IMR-90 (cell line): ENCODE results near the gene FAM24B. TPM values are rescaled to one million over a fixed set of nuclear protein-coding genes. Genes with fewer than 3 reads are reported as not detected.

ENCODE experiments used
- ATAC-seq: fragments of 200-7000 bp; cut with Tn5 transposase; 2 replicates; pipeline ENCODE4 v1.9.1; 2020; ENCODE audit warnings: low read depth, mild to moderate bottlenecking, moderate library complexity
- BruUV-seq: library from RNA; stranded (reverse); fragments of 400-500 nt; replicated peaks from 2 replicates; lab custom pipeline; 2021; lab: Mats Ljungman, UMichigan
- CTCF ChIA-PET: fragments of 300-600 bp; formaldehyde crosslinking; extraction: SDS; loops from one replicate; lab custom pipeline; 2021; ENCODE audit warnings: antibody characterized with exemption; lab: Yijun Ruan, JAX
- POLR2A ChIA-PET: fragments of 300-600 bp; sonication (Branson Sonifier 250); formaldehyde crosslinking; loops from one replicate; lab custom pipeline; 2022; ENCODE audit warnings: antibody characterized with exemption; ENCODE audit not compliant: unreplicated experiment; lab: Charles Lee
- DNase-seq: peaks from one replicate; pipeline ENCODE4 v3.0.0; 2013
- H2AFZ ChIP-seq: replicated peaks from 2 replicates; pipeline ENCODE3; 2013; ENCODE audit warnings: low read length, mild to moderate bottlenecking; ENCODE audit not compliant: poor library complexity
- H2AK5ac ChIP-seq: 2 replicates; pipeline ENCODE4 v1.6.1; 2013; ENCODE audit warnings: low read depth, low read length, inconsistent platforms
- H2AK9ac ChIP-seq: replicated peaks from 2 replicates; pipeline ENCODE3; 2013; ENCODE audit warnings: mild to moderate bottlenecking, low read depth, low read length, moderate library complexity; ENCODE audit not compliant: poor library complexity
- H2BK120ac ChIP-seq: 2 replicates; pipeline ENCODE4 v1.6.1; 2013; ENCODE audit warnings: low read depth, low read length, inconsistent platforms
- H2BK15ac ChIP-seq: 3 replicates; pipeline ENCODE4 v1.6.1; 2013; ENCODE audit warnings: low read depth, low read length, inconsistent platforms
- H2BK20ac ChIP-seq: 2 replicates; pipeline ENCODE4 v1.6.1; 2013; ENCODE audit warnings: low read depth, mild to moderate bottlenecking, inconsistent platforms, low read length, moderate library complexity
- H2BK5ac ChIP-seq: 2 replicates; pipeline ENCODE4 v1.6.1; 2013; ENCODE audit warnings: mild to moderate bottlenecking, low read depth, low read length, inconsistent platforms; ENCODE audit not compliant: poor library complexity, severe bottlenecking
- H3K14ac ChIP-seq: replicated peaks from 2 replicates; pipeline ENCODE4 v1.6.1; 2013; ENCODE audit warnings: low read depth, low read length, inconsistent platforms
- H3K18ac ChIP-seq: 2 replicates; pipeline ENCODE4 v1.6.1; 2013; ENCODE audit warnings: low read depth, low read length, control low read depth
- H3K23ac ChIP-seq: 2 replicates; pipeline ENCODE4 v1.6.1; 2013; ENCODE audit warnings: low read depth, low read length, inconsistent platforms
- H3K27ac ChIP-seq: 2 replicates; pipeline ENCODE4 v1.5.1; 2013; ENCODE audit warnings: mild to moderate bottlenecking, control low read depth, low read length; ENCODE audit not compliant: insufficient read depth
- H3K27me3 ChIP-seq: 2 replicates; pipeline ENCODE4 v1.6.1; 2013; ENCODE audit warnings: low read length; ENCODE audit not compliant: control insufficient read depth, insufficient read depth
- H3K36me3 ChIP-seq: 2 replicates; pipeline ENCODE4 v1.6.1; 2013; ENCODE audit warnings: low read length, mixed read lengths; ENCODE audit not compliant: control insufficient read depth, insufficient read depth
- H3K4ac ChIP-seq: 2 replicates; pipeline ENCODE4 v1.6.1; 2013; ENCODE audit warnings: low read depth, low read length, inconsistent platforms
- H3K4me1 ChIP-seq: 2 replicates; pipeline ENCODE4 v1.6.1; 2013; ENCODE audit warnings: low read length, mixed read lengths; ENCODE audit not compliant: control insufficient read depth, insufficient read depth
- H3K4me2 ChIP-seq: 2 replicates; pipeline ENCODE4 v1.6.1; 2013; ENCODE audit warnings: low read depth, mild to moderate bottlenecking, control low read depth, low read length, moderate library complexity
- H3K4me3 ChIP-seq: 2 replicates; pipeline ENCODE4 v1.5.1; 2013; ENCODE audit warnings: low read depth, mild to moderate bottlenecking, control low read depth, low read length, moderate library complexity; ENCODE audit not compliant: insufficient read depth
- H3K56ac ChIP-seq: 2 replicates; pipeline ENCODE4 v1.6.1; 2013; ENCODE audit warnings: low read length, inconsistent platforms; ENCODE audit not compliant: insufficient read depth; ENCODE audit errors: extremely low read depth
- H3K79me1 ChIP-seq, 2 experiments: 2 replicates each; pipeline ENCODE4 v1.6.1; 2013; ENCODE audit warnings: low read length in 2 of 2, inconsistent platforms in 1 of 2, low read depth in 1 of 2
- H3K9ac ChIP-seq: 2 replicates; pipeline ENCODE4 v1.6.1; 2013; ENCODE audit warnings: low read depth, low read length, control low read depth
- H3K9me1 ChIP-seq: 2 replicates; pipeline ENCODE4 v1.6.1; 2013; ENCODE audit warnings: low read length, inconsistent platforms; ENCODE audit not compliant: insufficient read depth
- H3K9me3 ChIP-seq: 2 replicates; pipeline ENCODE4 v1.6.1; 2013; ENCODE audit warnings: low read length; ENCODE audit not compliant: control insufficient read depth, insufficient read depth
- H4K20me1 ChIP-seq: 2 replicates; pipeline ENCODE4 v1.6.1; 2013; ENCODE audit warnings: low read length, inconsistent platforms; ENCODE audit not compliant: insufficient read depth
- H4K5ac ChIP-seq: 2 replicates; pipeline ENCODE4 v1.6.1; 2013; ENCODE audit warnings: mild to moderate bottlenecking, low read depth, low read length, control low read depth
- H4K8ac ChIP-seq, 2 experiments: 2 replicates each; pipeline ENCODE4 v1.6.1; 2013; ENCODE audit warnings: low read depth in 2 of 2, low read length in 2 of 2, control low read depth in 1 of 2, inconsistent platforms in 1 of 2
- H4K91ac ChIP-seq: 2 replicates; pipeline ENCODE4 v1.6.1; 2013; ENCODE audit warnings: low read depth, low read length, inconsistent platforms; ENCODE audit not compliant: insufficient read depth
- CHD1 ChIP-seq: IDR thresholded peaks from 2 replicates; pipeline ENCODE4 v1.6.1; 2012; ENCODE audit warnings: low read depth, low read length, improper control_type of control experiment
- MAFK ChIP-seq: IDR thresholded peaks from 2 replicates; pipeline ENCODE4 v1.6.1; 2012; ENCODE audit warnings: low read depth, low read length, improper control_type of control experiment
- MAZ ChIP-seq: IDR thresholded peaks from 2 replicates; pipeline ENCODE4 v1.6.1; 2012; ENCODE audit warnings: low read depth, mild to moderate bottlenecking, low read length, improper control_type of control experiment, moderate library complexity, borderline replicate concordance
- POLR2A ChIP-seq: IDR thresholded peaks from 2 replicates; pipeline ENCODE4 v1.6.1; 2012; ENCODE audit warnings: mild to moderate bottlenecking, low read depth, low read length
- RCOR1 ChIP-seq: IDR thresholded peaks from 2 replicates; pipeline ENCODE4 v1.6.1; 2012; ENCODE audit warnings: mild to moderate bottlenecking, low read length, improper control_type of control experiment; ENCODE audit not compliant: insufficient replicate concordance
- WGBS, 2 experiments: methylation state at CpG; one replicate each; pipeline versions ENCODE4 v1.1.5 to v1.1.7; 2013; ENCODE audit warnings: missing lambda C conversion rate in 2 of 2; ENCODE audit not compliant: insufficient read length in 1 of 2; ENCODE audit errors: extremely low coverage in 2 of 2; 5-methylcytosine and 5-hydroxymethylcytosine counted together
- dilution Hi-C: fragments of 300-500 bp; cut with HindIII; formaldehyde crosslinking; loops from one replicate; pipeline ENCODE4 v1.14.3; 2018; ENCODE audit warnings: low sequenced_read_pairs; ENCODE audit not compliant: unreplicated experiment
- in situ Hi-C: fragments of 300-500 bp; cut with MboI; formaldehyde crosslinking; loops from 3 replicates; pipeline ENCODE4 v1.14.3; 2019; ENCODE audit warnings: low sequenced_read_pairs, inconsistent platforms, mixed read lengths
- intact Hi-C: fragments of 100-400 bp; cut with micrococcal nuclease; formaldehyde crosslinking; loops from 2 replicates; pipeline ENCODE4 v1.10.0; 2022
- polyA plus RNA-seq, 3 experiments: library from polyadenylated mRNA; depleted of rRNA; stranded (reverse); fragments of >200 nt; gene quantifications; 2 replicates each; pipeline ENCODE4 v1.2.3, GENCODE V29; 2012; ENCODE audit warnings: low replicate concordance in 1 of 3
- total RNA-seq: library from RNA; depleted of rRNA; stranded (reverse); fragments of >200 nt; gene quantifications from 2 replicates; pipeline ENCODE4 v1.2.3, GENCODE V29; 2012
- TF ChIP-seq, protein P1 (sequence below): conservative IDR thresholded peaks from 2 replicates; pipeline ENCODE4 v1.5.1; 2012; ENCODE audit warnings: mild to moderate bottlenecking, low read depth, low read length, improper control_type of control experiment
- TF ChIP-seq, protein P2 (sequence below): fragments of 150-350 bp; IDR thresholded peaks from 2 replicates; pipeline ENCODE4 v1.6.1; 2016; ENCODE audit warnings: low read depth, mild to moderate bottlenecking, low read length, moderate library complexity, borderline replicate concordance

Gene FAM24B
- total and polyA plus RNA-seq, 2 of the 4 experiments (the other 2 are of a cell fraction) = 1.6 to 4.3 TPM

DNA sequence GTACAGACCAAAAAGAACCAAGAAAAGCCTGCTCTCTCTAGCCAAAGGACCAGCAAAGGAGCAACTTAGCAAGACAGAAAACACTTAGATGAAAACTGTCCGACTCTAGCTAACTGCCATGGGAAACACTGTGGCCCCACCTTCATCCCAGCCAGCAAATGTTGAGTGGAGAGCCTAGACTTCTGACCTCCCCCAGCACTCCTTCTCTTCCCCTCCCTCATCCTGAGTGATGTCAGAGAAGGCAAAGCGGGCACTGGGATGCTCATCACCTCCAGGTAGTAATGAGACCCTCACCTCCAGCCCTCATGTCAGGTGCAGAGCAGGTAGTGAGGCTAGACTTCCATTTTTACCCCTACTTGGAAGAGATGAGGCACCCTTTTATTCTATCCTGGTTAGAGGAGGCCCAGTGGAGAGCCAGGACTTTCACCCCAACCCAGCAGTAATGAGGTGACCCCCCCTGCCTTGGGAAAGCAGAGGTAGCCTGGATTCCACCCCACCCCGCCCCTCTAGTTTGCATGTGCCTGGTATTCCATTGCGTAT lies 50.6 kb downstream of the FAM24B start:
- Histone ChIP-seq H4K5ac (no peak overlapping the region), H3K4me2 (no peak overlapping the region), H3K27me3 (peaks cover 2% of the 10 kb centered on the region), H3K18ac (no peak overlapping the region), H2BK5ac (no peak overlapping the region), H4K20me1 (no peaks in the 10 kb centered on the region), H3K27ac (no peak overlapping the region), H3K4me1 (no peaks in the 10 kb centered on the region), H2AK5ac (no peak overlapping the region), H2AFZ (no peak overlapping the region), H2BK15ac (no peak overlapping the region), H2AK9ac (no peak overlapping the region), H3K23ac (no peak overlapping the region), H3K9me1 (no peaks in the 10 kb centered on the region), H3K14ac (no peak overlapping the region), H3K4me3 (no peak overlapping the region), H3K36me3 (no peaks in the 10 kb centered on the region; the same call in 1 of the 2 replicates), H2BK120ac (no peak overlapping the region), H3K56ac (no peak overlapping the region), H4K91ac (no peak overlapping the region), H3K79me1 (no peaks in the 10 kb centered on the region), H3K9me3 (no peaks in the 10 kb centered on the region), H4K8ac (no peak overlapping the region), H2BK20ac (no peak overlapping the region), H3K4ac (no peak overlapping the region), H3K9ac (no peak overlapping the region)
- ChIA-PET POLR2A (no interaction called here), CTCF (no interaction called here)
- WGBS, 2 experiments = no CpG with 5 or more reads among the region's 4 CpGs
- DNase-seq (no peak), ATAC-seq (no peak)
- intact Hi-C loops (no loop called here), dilution Hi-C loops (no loop called here), in situ Hi-C loops (no loop called here)
- TF ChIP-seq CHD1 = no peak
- no peak for TF ChIP-seq MAFK
- TF ChIP-seq, protein P1, sequence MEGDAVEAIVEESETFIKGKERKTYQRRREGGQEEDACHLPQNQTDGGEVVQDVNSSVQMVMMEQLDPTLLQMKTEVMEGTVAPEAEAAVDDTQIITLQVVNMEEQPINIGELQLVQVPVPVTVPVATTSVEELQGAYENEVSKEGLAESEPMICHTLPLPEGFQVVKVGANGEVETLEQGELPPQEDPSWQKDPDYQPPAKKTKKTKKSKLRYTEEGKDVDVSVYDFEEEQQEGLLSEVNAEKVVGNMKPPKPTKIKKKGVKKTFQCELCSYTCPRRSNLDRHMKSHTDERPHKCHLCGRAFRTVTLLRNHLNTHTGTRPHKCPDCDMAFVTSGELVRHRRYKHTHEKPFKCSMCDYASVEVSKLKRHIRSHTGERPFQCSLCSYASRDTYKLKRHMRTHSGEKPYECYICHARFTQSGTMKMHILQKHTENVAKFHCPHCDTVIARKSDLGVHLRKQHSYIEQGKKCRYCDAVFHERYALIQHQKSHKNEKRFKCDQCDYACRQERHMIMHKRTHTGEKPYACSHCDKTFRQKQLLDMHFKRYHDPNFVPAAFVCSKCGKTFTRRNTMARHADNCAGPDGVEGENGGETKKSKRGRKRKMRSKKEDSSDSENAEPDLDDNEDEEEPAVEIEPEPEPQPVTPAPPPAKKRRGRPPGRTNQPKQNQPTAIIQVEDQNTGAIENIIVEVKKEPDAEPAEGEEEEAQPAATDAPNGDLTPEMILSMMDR = no peak
- no peak for TF ChIP-seq POLR2A
- TF ChIP-seq MAZ = no peak
- TF ChIP-seq RCOR1 = no peak
- TF ChIP-seq, protein P2, sequence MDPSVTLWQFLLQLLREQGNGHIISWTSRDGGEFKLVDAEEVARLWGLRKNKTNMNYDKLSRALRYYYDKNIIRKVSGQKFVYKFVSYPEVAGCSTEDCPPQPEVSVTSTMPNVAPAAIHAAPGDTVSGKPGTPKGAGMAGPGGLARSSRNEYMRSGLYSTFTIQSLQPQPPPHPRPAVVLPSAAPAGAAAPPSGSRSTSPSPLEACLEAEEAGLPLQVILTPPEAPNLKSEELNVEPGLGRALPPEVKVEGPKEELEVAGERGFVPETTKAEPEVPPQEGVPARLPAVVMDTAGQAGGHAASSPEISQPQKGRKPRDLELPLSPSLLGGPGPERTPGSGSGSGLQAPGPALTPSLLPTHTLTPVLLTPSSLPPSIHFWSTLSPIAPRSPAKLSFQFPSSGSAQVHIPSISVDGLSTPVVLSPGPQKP = no peak
- BruUV-seq = no TSS peak
